ENCODE data around the gene POGLUT2.
A peak's percentile ranks its signal among the peaks of the same experiment; 100 is the strongest.

The POGLUT2 gene

GRCh38 chr13:102812611-102813287 is 14.0 kb upstream of the POGLUT2 start:
- Histone ChIP-seq H3K9me3 (peaks cover 17% of the 10 kb centered on the region; the same call in 1 of the 2 replicates), H3K4me1 (no peaks in the 10 kb centered on the region), H3K4me3 (no peak overlapping the region), H3K36me3 (no peaks in the 10 kb centered on the region), H3K27ac (no peak overlapping the region), H4K20me1 (no peaks in the 10 kb centered on the region), H3K27me3 (no peaks in the 10 kb centered on the region), H3K4me2 (no peak overlapping the region), H3K9ac (no peak overlapping the region)
- TF ChIP-seq Cebpa-rat (IDR thresholded peaks at IDR 0.05), result no peak

DNA sequence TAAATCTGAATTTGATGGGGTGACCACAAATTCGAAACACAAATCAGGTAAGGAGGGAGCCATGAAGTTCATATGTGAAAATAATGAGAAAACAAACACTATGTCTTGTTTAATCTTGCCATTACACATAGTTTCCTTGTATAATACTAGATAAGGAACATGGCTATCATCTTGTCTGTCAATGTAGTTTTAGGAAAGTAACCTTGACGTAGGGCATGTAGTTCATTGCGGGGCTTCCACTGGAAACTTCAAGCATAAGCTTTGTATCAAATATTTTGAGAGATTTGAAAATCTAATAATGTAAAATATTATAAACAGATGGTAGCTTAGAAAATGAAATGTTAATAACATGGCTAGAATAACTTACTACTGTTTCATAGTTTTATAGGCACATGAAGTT is 8.9 kb upstream of the POGLUT2 start:
- no peaks in the 10 kb centered on the region for H3K27me3 ChIP-seq
- H3K36me3 ChIP-seq, result no peaks in the 10 kb centered on the region
- no peak overlapping the region for H3K4me3 ChIP-seq
- no peaks in the 10 kb centered on the region for H3K4me1 ChIP-seq
- H3K4me2 ChIP-seq, result no peak overlapping the region
- H4K20me1 ChIP-seq, result no peaks in the 10 kb centered on the region
- no peak overlapping the region for H3K27ac ChIP-seq
- H3K9ac ChIP-seq, result no peak overlapping the region
- no peak for TF ChIP-seq Cebpa-rat (IDR thresholded peaks at IDR 0.05)
- peaks cover 17% of the 10 kb centered on the region; the same call in 1 of the 2 replicates for H3K9me3 ChIP-seq

- Histone ChIP-seq H3K27ac (no peak overlapping the region), H3K4me3 (no peak overlapping the region), H3K4me1 (peaks cover 11% of the 10 kb centered on the region; the same call in 1 of the 2 replicates), H3K36me3 (no peaks in the 10 kb centered on the region), H3K27me3 (peaks cover 3% of the 10 kb centered on the region), H3K4me2 (no peak overlapping the region), H3K9me3 (peaks cover 4% of the 10 kb centered on the region), H4K20me1 (no peaks in the 10 kb centered on the region), H3K9ac (no peak overlapping the region)
- no peak for TF ChIP-seq Cebpa-rat (IDR thresholded peaks at IDR 0.05)
These were observed 6.9 kb upstream of the POGLUT2 start for GRCh38 chr13:102805680-102806079.

DNA sequence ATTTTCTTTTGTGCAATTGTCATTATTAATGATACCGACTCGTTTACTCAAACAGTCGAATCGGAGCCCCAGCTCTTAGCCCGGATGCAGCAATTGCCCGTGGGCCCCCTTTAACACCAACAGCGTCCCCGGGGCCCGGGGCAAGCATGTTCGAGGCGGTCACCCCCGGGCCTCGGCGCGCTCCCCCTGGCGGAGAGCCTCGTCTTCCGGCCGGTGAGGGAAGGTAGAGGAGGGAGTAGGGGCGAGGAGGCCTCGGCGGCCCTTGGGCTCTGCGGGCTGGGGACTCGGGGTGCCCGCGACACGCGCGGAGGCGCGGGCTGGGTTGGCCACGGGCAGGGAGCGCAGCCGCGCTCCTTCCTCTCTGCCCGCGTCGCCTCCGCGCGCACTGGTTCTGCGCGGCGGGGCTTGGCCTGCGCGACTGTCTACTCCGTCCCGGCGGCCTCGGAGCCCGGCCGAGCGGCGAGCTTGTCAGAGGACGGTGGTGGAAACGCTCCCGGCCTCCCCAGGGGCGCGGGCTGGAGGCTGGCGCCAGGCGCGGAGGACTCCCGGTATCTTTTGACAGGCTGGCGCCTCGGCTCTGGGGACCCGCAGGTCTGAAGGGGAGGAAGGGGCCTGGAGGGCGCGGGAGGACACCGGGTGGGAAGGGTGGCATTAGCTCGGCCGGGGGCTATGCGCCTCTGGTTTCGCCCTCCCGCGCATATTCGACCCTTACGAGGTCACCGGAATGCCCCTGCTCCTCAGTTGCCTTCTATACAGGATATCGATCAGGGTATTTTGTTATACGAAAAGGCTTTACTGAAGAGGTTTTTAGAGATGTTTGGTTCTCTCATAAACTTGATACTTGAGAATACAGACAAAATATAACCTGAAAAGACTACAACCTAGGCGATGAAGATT is 1.6 kb upstream of the POGLUT2 start:
- Histone ChIP-seq H3K9me3 (peaks cover 24% of the 10 kb centered on the region), H3K27ac (peak overlapping the region; percentile 65; the same call in 1 of the 2 replicates), H3K27me3 (peaks cover 38% of the 10 kb centered on the region), H3K9ac (peak overlapping the region; percentile 72), H4K20me1 (no peaks in the 10 kb centered on the region), H3K36me3 (no peaks in the 10 kb centered on the region), H3K4me3 (peak overlapping the region; percentile 71), H3K4me2 (peak overlapping the region; percentile 72), H3K4me1 (peaks cover 15% of the 10 kb centered on the region; the same call in 1 of the 2 replicates)
- no peak for TF ChIP-seq Cebpa-rat (IDR thresholded peaks at IDR 0.05)

DNA sequence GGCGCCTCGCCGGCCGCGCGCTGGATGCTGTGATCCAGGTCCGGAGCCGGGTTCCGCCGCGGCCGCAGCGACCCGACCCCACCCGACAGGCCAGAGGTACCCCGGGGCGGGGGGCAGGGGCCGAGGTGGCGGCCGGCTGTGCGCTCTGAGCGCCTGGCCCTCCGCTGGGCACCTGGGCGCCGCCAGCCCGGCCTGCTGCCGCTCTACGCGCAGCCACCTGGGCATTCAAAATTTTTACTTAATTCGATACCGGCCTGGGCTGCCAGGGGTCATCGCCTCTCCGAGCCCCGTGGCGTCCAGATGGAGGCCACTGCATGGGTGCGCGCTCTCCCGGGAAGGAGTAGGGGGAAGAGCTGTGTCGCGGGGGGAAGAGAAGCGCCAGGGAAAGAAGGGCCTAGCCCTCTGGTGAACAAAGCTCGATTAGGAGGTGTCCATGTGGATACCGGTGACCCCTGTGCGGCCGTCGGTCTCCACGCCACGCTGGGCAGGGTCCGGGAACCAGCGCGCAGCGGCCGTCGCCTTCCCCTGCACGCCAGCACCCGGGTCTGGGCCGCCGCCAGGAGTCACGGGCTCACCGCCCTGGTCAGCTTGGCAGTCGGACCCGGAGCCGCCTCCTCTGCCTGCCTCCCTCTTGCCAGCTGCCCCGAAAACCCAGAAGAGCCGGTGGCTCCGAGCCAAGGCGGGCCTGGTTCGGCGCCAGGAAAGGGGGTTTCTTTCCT is 809 bp upstream of the POGLUT2 start:
- peak overlapping the region; percentile 72 for H3K4me2 ChIP-seq
- H3K4me1 ChIP-seq, result peaks cover 15% of the 10 kb centered on the region; the same call in 1 of the 2 replicates
- H3K36me3 ChIP-seq, result no peaks in the 10 kb centered on the region
- TF ChIP-seq Cebpa-rat (IDR thresholded peaks at IDR 0.05), result no peak
- no peaks in the 10 kb centered on the region for H4K20me1 ChIP-seq
- H3K9ac ChIP-seq, result peak overlapping the region; percentile 72
- H3K27ac ChIP-seq, result peak overlapping the region; percentile 65; the same call in 1 of the 2 replicates
- peak overlapping the region; percentile 71 for H3K4me3 ChIP-seq
- peaks cover 24% of the 10 kb centered on the region for H3K9me3 ChIP-seq
- peaks cover 38% of the 10 kb centered on the region for H3K27me3 ChIP-seq

DNA sequence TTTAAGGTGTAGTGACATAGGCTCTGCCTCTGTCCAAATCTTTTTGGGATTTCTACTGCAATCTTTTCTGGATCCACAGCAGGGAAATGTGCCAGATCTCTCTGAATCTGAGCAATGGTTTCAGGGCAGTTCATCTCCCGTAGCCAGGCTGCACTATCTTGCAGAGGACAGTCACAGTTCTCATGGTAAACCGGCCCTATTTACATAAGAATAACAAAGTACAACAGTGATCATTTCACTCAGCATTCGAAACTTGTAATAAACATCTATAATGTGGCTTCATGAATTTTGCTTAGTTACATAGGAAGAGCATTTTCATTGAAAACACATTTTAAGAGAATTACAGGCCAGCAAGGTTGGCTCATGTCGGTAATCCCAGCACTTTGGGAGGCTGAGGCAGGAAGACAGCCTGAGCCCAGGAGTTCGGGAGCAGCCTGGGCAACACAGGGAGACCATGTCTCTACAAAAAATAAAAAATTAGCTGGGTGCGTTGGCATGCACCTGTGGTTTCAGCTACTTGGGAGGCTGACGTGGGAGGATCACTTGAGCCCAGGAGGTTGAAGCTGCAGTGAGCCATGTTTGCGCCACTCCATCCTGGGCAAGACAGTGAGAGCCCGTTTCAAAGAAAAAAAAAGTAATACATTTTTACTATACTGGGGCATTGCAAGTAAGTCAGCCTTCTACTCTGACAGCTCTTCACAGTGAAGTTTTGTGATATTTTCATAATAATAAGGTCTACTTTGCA is 5.0 kb downstream of the POGLUT2 start:
- H3K9me3 ChIP-seq, result peaks cover 4% of the 10 kb centered on the region
- H3K9ac ChIP-seq, result no peak overlapping the region
- no peak overlapping the region for H3K4me3 ChIP-seq
- H3K27ac ChIP-seq, result no peak overlapping the region
- peaks cover 16% of the 10 kb centered on the region for H3K27me3 ChIP-seq
- H3K4me2 ChIP-seq, result no peak overlapping the region
- H3K4me1 ChIP-seq, result no peaks in the 10 kb centered on the region
- no peaks in the 10 kb centered on the region for H3K36me3 ChIP-seq
- H4K20me1 ChIP-seq, result no peaks in the 10 kb centered on the region
- TF ChIP-seq Cebpa-rat (IDR thresholded peaks at IDR 0.05), result no peak

GRCh38 chr13:102792396-102792795 is 6.4 kb downstream of the POGLUT2 start:
- H3K27ac ChIP-seq, result no peak overlapping the region
- H3K36me3 ChIP-seq, result no peaks in the 10 kb centered on the region
- H3K9me3 ChIP-seq, result no peaks in the 10 kb centered on the region
- no peaks in the 10 kb centered on the region for H4K20me1 ChIP-seq
- peaks cover 2% of the 10 kb centered on the region; the same call in 1 of the 2 replicates for H3K27me3 ChIP-seq
- no peaks in the 10 kb centered on the region for H3K4me1 ChIP-seq
- H3K4me3 ChIP-seq, result no peak overlapping the region
- TF ChIP-seq Cebpa-rat (IDR thresholded peaks at IDR 0.05), result no peak
- no peak overlapping the region for H3K9ac ChIP-seq
- no peak overlapping the region for H3K4me2 ChIP-seq

GRCh38 chr13:102788683-102789082 is 10.1 kb downstream of the POGLUT2 start:
- H3K4me3 ChIP-seq, result no peak overlapping the region
- H3K4me1 ChIP-seq, result no peaks in the 10 kb centered on the region
- H3K27me3 ChIP-seq, result no peaks in the 10 kb centered on the region
- H4K20me1 ChIP-seq, result no peaks in the 10 kb centered on the region
- no peak overlapping the region for H3K4me2 ChIP-seq
- no peak for TF ChIP-seq Cebpa-rat (IDR thresholded peaks at IDR 0.05)
- no peaks in the 10 kb centered on the region for H3K9me3 ChIP-seq
- no peaks in the 10 kb centered on the region for H3K36me3 ChIP-seq
- H3K27ac ChIP-seq, result no peak overlapping the region
- H3K9ac ChIP-seq, result no peak overlapping the region

- TF ChIP-seq Cebpa-rat (IDR thresholded peaks at IDR 0.05), result no peak
- no peak overlapping the region for H3K27ac ChIP-seq
These were observed 14.3 kb downstream of the POGLUT2 start for GRCh38 chr13:102784483-102784882.

More at GRCh38 chr13:102784483-102784882, 14.3 kb downstream of the POGLUT2 start:
- Histone ChIP-seq H3K9me3 (peaks cover 21% of the 10 kb centered on the region), H3K4me1 (peaks cover 6% of the 10 kb centered on the region), H3K9ac (no peak overlapping the region), H4K20me1 (no peaks in the 10 kb centered on the region), H3K4me2 (no peak overlapping the region), H3K36me3 (peaks cover 11% of the 10 kb centered on the region; the same call in 1 of the 2 replicates), H3K4me3 (no peak overlapping the region), H3K27me3 (no peaks in the 10 kb centered on the region)

Measured in BLaER1 (cell line).